Measurements from ENCODE around the gene ZC3H4. TPM values are rescaled to one million over a fixed set of nuclear protein-coding genes. Genes with fewer than 3 reads are reported as not detected.
A peak's percentile ranks its signal among the peaks of the same experiment; 100 is the strongest.

Gene ZC3H4
- total and polyA plus RNA-seq, 4 donors = 2.9 to 11.8 (median 6.3) TPM

DNA sequence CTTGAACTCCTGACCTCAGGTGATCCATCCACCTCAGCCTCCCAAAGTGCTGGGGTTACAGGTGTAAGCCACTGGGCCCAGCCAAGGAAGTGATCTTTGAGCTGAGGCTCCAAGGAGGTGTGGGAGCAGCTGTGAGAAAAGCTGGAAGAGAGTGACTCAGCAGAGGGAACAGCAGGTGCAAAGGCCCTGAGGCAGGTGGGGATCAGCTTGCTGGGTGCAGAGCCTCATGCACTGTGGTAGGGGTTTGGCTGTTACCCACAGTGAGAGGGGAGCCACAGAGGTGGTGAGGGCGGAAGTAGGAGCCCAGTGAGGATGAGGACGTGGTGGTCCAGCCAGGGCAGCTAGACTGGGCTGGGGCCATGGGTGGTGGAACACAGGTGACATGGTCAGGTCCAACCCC lies 87.4 kb downstream of the ZC3H4 start (continued):
- TF ChIP-seq, protein P1, sequence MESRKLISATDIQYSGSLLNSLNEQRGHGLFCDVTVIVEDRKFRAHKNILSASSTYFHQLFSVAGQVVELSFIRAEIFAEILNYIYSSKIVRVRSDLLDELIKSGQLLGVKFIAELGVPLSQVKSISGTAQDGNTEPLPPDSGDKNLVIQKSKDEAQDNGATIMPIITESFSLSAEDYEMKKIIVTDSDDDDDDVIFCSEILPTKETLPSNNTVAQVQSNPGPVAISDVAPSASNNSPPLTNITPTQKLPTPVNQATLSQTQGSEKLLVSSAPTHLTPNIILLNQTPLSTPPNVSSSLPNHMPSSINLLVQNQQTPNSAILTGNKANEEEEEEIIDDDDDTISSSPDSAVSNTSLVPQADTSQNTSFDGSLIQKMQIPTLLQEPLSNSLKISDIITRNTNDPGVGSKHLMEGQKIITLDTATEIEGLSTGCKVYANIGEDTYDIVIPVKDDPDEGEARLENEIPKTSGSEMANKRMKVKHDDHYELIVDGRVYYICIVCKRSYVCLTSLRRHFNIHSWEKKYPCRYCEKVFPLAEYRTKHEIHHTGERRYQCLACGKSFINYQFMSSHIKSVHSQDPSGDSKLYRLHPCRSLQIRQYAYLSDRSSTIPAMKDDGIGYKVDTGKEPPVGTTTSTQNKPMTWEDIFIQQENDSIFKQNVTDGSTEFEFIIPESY (IDR thresholded peaks at IDR 0.05) = no peak
- TF ChIP-seq, protein P2, sequence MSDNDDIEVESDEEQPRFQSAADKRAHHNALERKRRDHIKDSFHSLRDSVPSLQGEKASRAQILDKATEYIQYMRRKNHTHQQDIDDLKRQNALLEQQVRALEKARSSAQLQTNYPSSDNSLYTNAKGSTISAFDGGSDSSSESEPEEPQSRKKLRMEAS (IDR thresholded peaks at IDR 0.05) = no peak

DNA sequence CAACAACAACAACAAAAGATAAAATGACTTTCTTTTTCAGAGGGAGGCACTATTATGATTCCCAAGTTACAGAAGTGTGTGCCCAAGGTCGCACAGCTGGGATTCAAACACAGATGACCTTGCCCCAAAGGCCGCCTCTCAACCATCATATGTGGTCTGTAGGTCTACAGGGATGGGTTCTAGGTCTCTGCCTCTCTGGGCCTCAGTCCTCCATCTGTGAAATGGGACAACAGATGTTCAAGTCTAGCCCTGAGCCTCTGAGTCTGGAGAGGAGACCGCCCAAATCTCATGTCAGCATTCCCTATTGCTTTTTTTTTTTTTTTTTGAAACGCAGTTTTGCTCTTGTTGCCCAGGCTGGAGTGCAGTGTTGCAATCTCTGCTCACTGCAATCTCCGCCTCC lies 89.1 kb downstream of the ZC3H4 start:
- no peak for DNase-seq (ENCODE audit: low spot score)
- peaks cover 3 to 6% (median 6%) of the 10 kb centered on the region in 4 donors for H3K27me3 ChIP-seq (ENCODE audit: control insufficient read depth in 4 of 4, insufficient read depth in 4 of 4, low read length in 3 of 4)
- no peak for TF ChIP-seq RAD21 (IDR thresholded peaks at IDR 0.05)
- no peak for TF ChIP-seq JUND (IDR thresholded peaks at IDR 0.05)
- TF ChIP-seq EGR1 (IDR thresholded peaks at IDR 0.05; ENCODE audit: low read depth in 2 of 2) = no peak
- TF ChIP-seq, protein P3, sequence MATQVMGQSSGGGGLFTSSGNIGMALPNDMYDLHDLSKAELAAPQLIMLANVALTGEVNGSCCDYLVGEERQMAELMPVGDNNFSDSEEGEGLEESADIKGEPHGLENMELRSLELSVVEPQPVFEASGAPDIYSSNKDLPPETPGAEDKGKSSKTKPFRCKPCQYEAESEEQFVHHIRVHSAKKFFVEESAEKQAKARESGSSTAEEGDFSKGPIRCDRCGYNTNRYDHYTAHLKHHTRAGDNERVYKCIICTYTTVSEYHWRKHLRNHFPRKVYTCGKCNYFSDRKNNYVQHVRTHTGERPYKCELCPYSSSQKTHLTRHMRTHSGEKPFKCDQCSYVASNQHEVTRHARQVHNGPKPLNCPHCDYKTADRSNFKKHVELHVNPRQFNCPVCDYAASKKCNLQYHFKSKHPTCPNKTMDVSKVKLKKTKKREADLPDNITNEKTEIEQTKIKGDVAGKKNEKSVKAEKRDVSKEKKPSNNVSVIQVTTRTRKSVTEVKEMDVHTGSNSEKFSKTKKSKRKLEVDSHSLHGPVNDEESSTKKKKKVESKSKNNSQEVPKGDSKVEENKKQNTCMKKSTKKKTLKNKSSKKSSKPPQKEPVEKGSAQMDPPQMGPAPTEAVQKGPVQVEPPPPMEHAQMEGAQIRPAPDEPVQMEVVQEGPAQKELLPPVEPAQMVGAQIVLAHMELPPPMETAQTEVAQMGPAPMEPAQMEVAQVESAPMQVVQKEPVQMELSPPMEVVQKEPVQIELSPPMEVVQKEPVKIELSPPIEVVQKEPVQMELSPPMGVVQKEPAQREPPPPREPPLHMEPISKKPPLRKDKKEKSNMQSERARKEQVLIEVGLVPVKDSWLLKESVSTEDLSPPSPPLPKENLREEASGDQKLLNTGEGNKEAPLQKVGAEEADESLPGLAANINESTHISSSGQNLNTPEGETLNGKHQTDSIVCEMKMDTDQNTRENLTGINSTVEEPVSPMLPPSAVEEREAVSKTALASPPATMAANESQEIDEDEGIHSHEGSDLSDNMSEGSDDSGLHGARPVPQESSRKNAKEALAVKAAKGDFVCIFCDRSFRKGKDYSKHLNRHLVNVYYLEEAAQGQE (IDR thresholded peaks at IDR 0.05) = no peak
- no peak for TF ChIP-seq TAF1 (conservative IDR thresholded peaks at IDR 0.05)
- TF ChIP-seq, protein P1 (IDR thresholded peaks at IDR 0.05) = no peak
- TF ChIP-seq, protein P2 (IDR thresholded peaks at IDR 0.05) = no peak
- no peak for TF ChIP-seq SP1 (IDR thresholded peaks at IDR 0.05)
- no peak for TF ChIP-seq HNF4G (IDR thresholded peaks at IDR 0.05)
- peaks cover 20 to 27% (median 24%) of the 10 kb centered on the region in 4 donors for H3K4me1 ChIP-seq (ENCODE audit: control insufficient read depth in 4 of 4, insufficient read depth in 4 of 4, low read length in 3 of 4)
- H3K9me3 ChIP-seq (ENCODE audit: control insufficient read depth in 4 of 4, low read length in 3 of 4) = no peaks in the 10 kb centered on the region
- H3K36me3 ChIP-seq (ENCODE audit: control insufficient read depth in 4 of 4, insufficient read depth in 3 of 4, low read depth in 1 of 4, low read length in 3 of 4) = no peaks in the 10 kb centered on the region
- no peak overlapping the region for H3K4me3 ChIP-seq (ENCODE audit: low read depth in 1 of 3, low read length in 3 of 3)
- WGBS = 75% methylated on average over 5 of the region's 5 CpGs
- H3K27ac ChIP-seq (ENCODE audit: low read depth in 1 of 2, low read length in 2 of 2) = no peak overlapping the region
- H3K9ac ChIP-seq (ENCODE audit: low read depth in 1 of 2, low read length in 2 of 2) = no peak overlapping the region

DNA sequence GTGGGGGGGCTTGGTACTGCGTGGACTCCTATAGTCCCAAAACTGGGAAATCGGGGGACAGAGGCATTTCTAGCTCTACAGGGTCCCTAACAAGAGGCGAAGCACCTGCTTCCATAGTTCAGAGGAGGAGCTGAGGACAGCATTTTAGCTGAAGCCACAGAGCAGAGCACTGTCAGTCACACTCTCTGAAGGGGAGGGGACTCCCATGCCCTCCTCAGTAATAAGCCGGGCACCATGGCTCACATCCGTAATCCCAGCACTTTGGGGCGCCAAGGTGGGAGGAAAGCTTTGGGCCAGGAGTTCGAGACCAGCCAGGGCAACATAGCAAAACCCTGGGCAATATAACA lies 90.2 kb downstream of the ZC3H4 start:
- H3K36me3 ChIP-seq (ENCODE audit: control insufficient read depth in 4 of 4, insufficient read depth in 3 of 4, low read depth in 1 of 4, low read length in 3 of 4) = no peaks in the 10 kb centered on the region
- TF ChIP-seq, protein P4, sequence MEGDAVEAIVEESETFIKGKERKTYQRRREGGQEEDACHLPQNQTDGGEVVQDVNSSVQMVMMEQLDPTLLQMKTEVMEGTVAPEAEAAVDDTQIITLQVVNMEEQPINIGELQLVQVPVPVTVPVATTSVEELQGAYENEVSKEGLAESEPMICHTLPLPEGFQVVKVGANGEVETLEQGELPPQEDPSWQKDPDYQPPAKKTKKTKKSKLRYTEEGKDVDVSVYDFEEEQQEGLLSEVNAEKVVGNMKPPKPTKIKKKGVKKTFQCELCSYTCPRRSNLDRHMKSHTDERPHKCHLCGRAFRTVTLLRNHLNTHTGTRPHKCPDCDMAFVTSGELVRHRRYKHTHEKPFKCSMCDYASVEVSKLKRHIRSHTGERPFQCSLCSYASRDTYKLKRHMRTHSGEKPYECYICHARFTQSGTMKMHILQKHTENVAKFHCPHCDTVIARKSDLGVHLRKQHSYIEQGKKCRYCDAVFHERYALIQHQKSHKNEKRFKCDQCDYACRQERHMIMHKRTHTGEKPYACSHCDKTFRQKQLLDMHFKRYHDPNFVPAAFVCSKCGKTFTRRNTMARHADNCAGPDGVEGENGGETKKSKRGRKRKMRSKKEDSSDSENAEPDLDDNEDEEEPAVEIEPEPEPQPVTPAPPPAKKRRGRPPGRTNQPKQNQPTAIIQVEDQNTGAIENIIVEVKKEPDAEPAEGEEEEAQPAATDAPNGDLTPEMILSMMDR (IDR thresholded peaks at IDR 0.05; ENCODE audit: low read depth, low read length, missing input control) = no peak
- TF ChIP-seq, protein P2 (IDR thresholded peaks at IDR 0.05) = no peak
- no peak for TF ChIP-seq RAD21 (IDR thresholded peaks at IDR 0.05)
- TF ChIP-seq, protein P1 (IDR thresholded peaks at IDR 0.05) = no peak
- TF ChIP-seq FOXA2 (IDR thresholded peaks at IDR 0.05) = no peak
- TF ChIP-seq RXRA (IDR thresholded peaks at IDR 0.05) = no peak
- TF ChIP-seq HNF4G (IDR thresholded peaks at IDR 0.05) = no peak
- no peak for TF ChIP-seq NR2F2 (IDR thresholded peaks at IDR 0.05)
- no peak for TF ChIP-seq HNF4A (conservative IDR thresholded peaks at IDR 0.05)
- no peak for TF ChIP-seq SP1 (IDR thresholded peaks at IDR 0.05)
- TF ChIP-seq EGR1 (IDR thresholded peaks at IDR 0.05; ENCODE audit: low read depth in 2 of 2) = no peak
- peaks cover 20 to 29% (median 25%) of the 10 kb centered on the region in 4 donors for H3K4me1 ChIP-seq (ENCODE audit: control insufficient read depth in 4 of 4, insufficient read depth in 4 of 4, low read length in 3 of 4)
- H3K9ac ChIP-seq (ENCODE audit: low read depth in 1 of 2, low read length in 2 of 2) = no peak overlapping the region
- no peak for DNase-seq (ENCODE audit: low spot score)
- peaks cover 3 to 6% (median 6%) of the 10 kb centered on the region in 4 donors for H3K27me3 ChIP-seq (ENCODE audit: control insufficient read depth in 4 of 4, insufficient read depth in 4 of 4, low read length in 3 of 4)
- peak overlapping the region in 1 of 3 donors; percentile 41 for H3K4me3 ChIP-seq (ENCODE audit: low read depth in 1 of 3, low read length in 3 of 3)
- 34% methylated on average over 7 of the region's 7 CpGs for WGBS
- H3K9me3 ChIP-seq (ENCODE audit: control insufficient read depth in 4 of 4, low read length in 3 of 4) = no peaks in the 10 kb centered on the region
- no peak overlapping the region for H3K27ac ChIP-seq (ENCODE audit: low read depth in 1 of 2, low read length in 2 of 2)

Measured in liver (tissue), 9 donors.